GM12878 (cell line): ENCODE results near the gene SNX19. TPM values are rescaled to one million over a fixed set of nuclear protein-coding genes. Genes with fewer than 3 reads are reported as not detected.

Source experiments
- ATAC-seq: fragments of 200-7000 bp; cut with Tn5 transposase; 3 replicates; pipeline ENCODE4 v1.9.1; 2020; ENCODE audit warnings: mild to moderate bottlenecking, moderate library complexity
- BruUV-seq: library from RNA; stranded (reverse); fragments of 400-500 nt; replicated peaks from 2 replicates; lab custom pipeline; 2021; lab: Mats Ljungman, UMichigan
- CTCF ChIA-PET: fragments of 300-600 bp; sonication (Branson Sonifier 250); formaldehyde crosslinking; extraction: SDS; loops from one replicate; lab custom pipeline; 2021; ENCODE audit warnings: inconsistent platforms; lab: Yijun Ruan, JAX
- POLR2A ChIA-PET: fragments of 350-600 bp; formaldehyde crosslinking; extraction: SDS; loops from one replicate; lab custom pipeline; 2021; ENCODE audit warnings: inconsistent platforms; lab: Charles Lee
- RAD21 ChIA-PET: fragments of 300-600 bp; sonication (Branson Sonifier 250); formaldehyde crosslinking; loops from one replicate; lab custom pipeline; 2023; ENCODE audit warnings: antibody characterized with exemption; ENCODE audit not compliant: unreplicated experiment; lab: Charles Lee
- SMC1A ChIA-PET: fragments of 300-600 bp; sonication (Branson Sonifier 250); formaldehyde crosslinking; loops from one replicate; lab custom pipeline; 2023; ENCODE audit not compliant: unreplicated experiment, uncharacterized antibody; lab: Charles Lee
- DNase-seq: peaks from one replicate; pipeline ENCODE4 v3.0.0-alpha.2; 2011; ENCODE audit warnings: low read depth, low spot score
- FAIRE-seq: peaks from 3 replicates; lab custom pipeline; 2011; peaks lifted over from hg19 to GRCh38; lab: Jason Lieb, UNC
- H2AFZ ChIP-seq: 2 replicates; pipeline ENCODE4 v1.6.0; 2011; ENCODE audit warnings: low read depth, low read length, control low read depth; ENCODE audit not compliant: control insufficient read depth
- H3K27ac ChIP-seq: 2 replicates; pipeline ENCODE4 v1.5.1; 2011; ENCODE audit warnings: control low read depth; ENCODE audit not compliant: control insufficient read depth, insufficient read depth
- H3K27me3 ChIP-seq, 2 experiments: replicated peaks in 1 of 2; 2 replicates each; pipeline versions ENCODE4 v1.6.0 to v1.6.1; 2011; ENCODE audit warnings: low read length in 1 of 2; ENCODE audit not compliant: control insufficient read depth in 2 of 2, insufficient read depth in 2 of 2
- H3K36me3 ChIP-seq, 2 experiments: 2 replicates each; pipeline ENCODE4 v1.5.1; 2011; ENCODE audit warnings: low read length in 1 of 2; ENCODE audit not compliant: control insufficient read depth in 2 of 2, insufficient read depth in 2 of 2
- H3K4me1 ChIP-seq: 2 replicates; pipeline ENCODE4 v1.6.1; 2011; ENCODE audit warnings: mild to moderate bottlenecking, low read length, moderate library complexity, mixed read lengths; ENCODE audit not compliant: control insufficient read depth, insufficient read depth
- H3K4me2 ChIP-seq: 2 replicates; pipeline ENCODE4 v1.6.0; 2011; ENCODE audit warnings: control low read depth; ENCODE audit not compliant: control insufficient read depth, insufficient read depth
- H3K4me3 ChIP-seq: fragments of 200-600 bp; sonication (generic); 2 replicates; pipeline ENCODE4 v1.5.1; 2016
- H3K79me2 ChIP-seq: 2 replicates; pipeline ENCODE4 v1.6.0; 2011; ENCODE audit warnings: low read length; ENCODE audit not compliant: control insufficient read depth, insufficient read depth
- H3K9ac ChIP-seq: 2 replicates; pipeline ENCODE4 v1.8.0; 2011; ENCODE audit warnings: low read length, control low read depth, mixed read lengths; ENCODE audit not compliant: control insufficient read depth, insufficient read depth
- H3K9me3 ChIP-seq: replicated peaks from 3 replicates; pipeline ENCODE4 v1.5.1; 2011; ENCODE audit warnings: mild to moderate bottlenecking, low read length; ENCODE audit not compliant: control insufficient read depth, insufficient read depth
- H4K20me1 ChIP-seq: 2 replicates; pipeline ENCODE4 v1.6.0; 2011; ENCODE audit not compliant: control insufficient read depth, insufficient read depth
- BHLHE40 ChIP-seq, 2 experiments: fragments of 450-650 bp in 1 of 2; IDR thresholded peaks; 2 replicates each; pipeline ENCODE4 v1.6.1; 2011 to 2017; ENCODE audit warnings: low read depth in 2 of 2, borderline replicate concordance in 1 of 2, improper control_type of control experiment in 1 of 2, low read length in 1 of 2, mild to moderate bottlenecking in 1 of 2
- KLF5 ChIP-seq: fragments of 450-650 bp; IDR thresholded peaks from 2 replicates; pipeline ENCODE4 v1.6.1; 2014; ENCODE audit warnings: mild to moderate bottlenecking; ENCODE audit not compliant: partially characterized antibody
- MEF2B ChIP-seq: fragments of 450-650 bp; IDR thresholded peaks from 2 replicates; pipeline ENCODE4 v1.6.1; 2018; ENCODE audit warnings: mild to moderate bottlenecking, moderate library complexity; ENCODE audit not compliant: partially characterized antibody, poor library complexity, severe bottlenecking
- ZBTB4 ChIP-seq: fragments of 450-650 bp; formaldehyde crosslinking; IDR thresholded peaks from 2 replicates; pipeline ENCODE4 v1.4.0; 2022; ENCODE audit warnings: mild to moderate bottlenecking, moderate library complexity
- ZNF622 ChIP-seq: fragments of 450-650 bp; IDR thresholded peaks from 2 replicates; pipeline ENCODE4 v1.6.1; 2017; ENCODE audit warnings: mild to moderate bottlenecking, inconsistent platforms
- WGBS: methylation state at CpG from one replicate; pipeline ENCODE4 v1.1.6; 2016; ENCODE audit warnings: low lambda C conversion rate; ENCODE audit not compliant: insufficient replicate concordance, insufficient coverage; ENCODE audit errors: missing lambda C conversion rate; 5-methylcytosine and 5-hydroxymethylcytosine counted together
- in situ Hi-C: fragments of 300-500 bp; cut with MboI; formaldehyde crosslinking; loops from 9 replicates; pipeline ENCODE4 v1.14.3; 2018; ENCODE audit warnings: mixed read lengths
- intact Hi-C: fragments of 100-400 bp; cut with micrococcal nuclease; formaldehyde crosslinking; loops from one replicate; pipeline ENCODE4 v1.14.2; 2022; ENCODE audit not compliant: unreplicated experiment
- polyA plus RNA-seq, 11 experiments: library from polyadenylated mRNA; depleted of rRNA in 4 of 11; unstranded in 6 of 11; stranded (reverse) in 5 of 11; fragments of >200 nt; fragmentation: Nextera tagmentation in 4 of 11; fragmentation: Illumina TruSeq in 1 of 11; extraction: Ambion mirVana in 4 of 11; extraction: Trizol in 1 of 11; gene quantifications; 1 replicate in 1 of 11; 2 replicates in 10 of 11; pipeline versions ENCODE4 v1.2.1 to v1.2.3, GENCODE V29; 2011 to 2016; ENCODE audit warnings: inconsistent platforms in 2 of 11, missing spikeins in 2 of 11, low read depth in 1 of 11
- total RNA-seq, 4 experiments: library from RNA; depleted of rRNA in 3 of 4; stranded (reverse); fragments of >200 nt in 3 of 4; fragmentation: Illumina TruSeq in 1 of 4; extraction: Trizol in 1 of 4; gene quantifications; 2 replicates each; pipeline versions ENCODE4 v1.2.1 to v1.2.3, GENCODE V29; 2013 to 2021

Gene SNX19
- total and polyA plus RNA-seq, 10 of the 15 experiments (the other 5 are each of a cell fraction or from before 2014, with no cell fraction given) = 3.0 to 46.9 (median 30.4) TPM

DNA sequence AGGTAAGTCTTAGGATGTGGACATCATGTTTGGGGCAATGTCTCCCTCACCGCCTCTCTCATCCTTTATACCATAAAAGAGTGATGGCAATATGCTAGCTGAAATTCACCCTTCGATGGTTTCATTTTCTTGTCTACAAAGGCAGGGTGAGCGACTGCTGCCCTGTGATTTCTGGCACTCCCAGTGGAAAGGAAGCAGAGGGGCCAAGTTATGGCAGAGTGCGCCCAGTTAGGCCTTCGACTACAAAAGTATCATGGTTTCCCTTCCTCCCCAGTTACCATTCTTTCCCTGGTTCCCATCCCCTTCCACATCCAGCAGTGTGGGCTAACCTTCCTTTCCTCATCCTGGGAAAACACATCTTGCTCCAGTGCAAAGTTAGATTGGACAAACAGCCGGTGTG lies 43.8 kb downstream of the SNX19 start:
- Histone ChIP-seq H3K9me3 (no peaks in the 10 kb centered on the region), H3K27ac (no peak overlapping the region), H3K9ac (no peak overlapping the region), H3K4me2 (no peak overlapping the region), H3K79me2 (no peaks in the 10 kb centered on the region), H3K4me1 (no peaks in the 10 kb centered on the region), H3K36me3 (peaks cover 0 to 19% of the 10 kb centered on the region in 2 experiments; a peak in 2 of 4 replicates), H4K20me1 (no peaks in the 10 kb centered on the region), H3K4me3 (no peak overlapping the region), H3K27me3 (no peaks in the 10 kb centered on the region), H2AFZ (no peak overlapping the region)
- ChIA-PET CTCF (interaction anchor here (1.1 kb wide), 1 partner anchor 10 kb away, joined by 4 read pairs; no protein-coding TSS in a partner anchor), RAD21 (no interaction called here), SMC1A (interaction anchor here (1.3 kb wide), 1 partner anchor 10 kb away, joined by 8 read pairs; no protein-coding TSS in a partner anchor), POLR2A (no interaction called here)
- 87% methylated on average over 6 of the region's 6 CpGs for WGBS
- BruUV-seq = no TSS peak
- in situ Hi-C loops (no loop called here), intact Hi-C loops (no loop called here)
- TF ChIP-seq ZBTB4 (CRISPR knock-in tag) (no peak), MEF2B (no peak), ZNF622 (no peak), KLF5 (no peak), BHLHE40 (IDR thresholded peaks at IDR 0.05; ENCODE audit: borderline replicate concordance in 1 of 2, low read depth in 2 of 2, low read length in 1 of 2) (no peak)
- FAIRE-seq (no peak), ATAC-seq (no peak), DNase-seq (no peak)
